Parathyroid adenoma (tissue), 2 donors: ENCODE results near the gene REPS2.

Experiments
- H2AFZ ChIP-seq: fragments of 300-600 bp; sonication (generic); one replicate; pipeline ENCODE4 v1.7.0; 2017; ENCODE audit warnings: antibody characterized with exemption, mild to moderate bottlenecking
- H3K27ac ChIP-seq: fragments of 300-600 bp; sonication (generic); one replicate; pipeline ENCODE4 v1.7.0; 2017
- H3K27me3 ChIP-seq: fragments of 300-600 bp; sonication (generic); one replicate; pipeline ENCODE4 v1.7.0; 2017; ENCODE audit warnings: low read length; ENCODE audit not compliant: control insufficient read depth, insufficient read depth
- H3K36me3 ChIP-seq: fragments of 300-600 bp; sonication (generic); one replicate; pipeline ENCODE4 v1.7.0; 2017; ENCODE audit warnings: low read length; ENCODE audit not compliant: control insufficient read depth, insufficient read depth
- H3K4me1 ChIP-seq: fragments of 300-600 bp; sonication (generic); one replicate; pipeline ENCODE4 v1.7.0; 2017; ENCODE audit warnings: control low read depth
- H3K4me2 ChIP-seq: fragments of 300-600 bp; sonication (generic); one replicate; pipeline ENCODE4 v1.7.0; 2017; ENCODE audit warnings: low read length
- H3K4me3 ChIP-seq: fragments of 300-600 bp; sonication (generic); one replicate; pipeline ENCODE4 v1.7.0; 2017; ENCODE audit warnings: low read depth, low read length
- H3K79me2 ChIP-seq: fragments of 300-600 bp; sonication (generic); one replicate; pipeline ENCODE4 v1.7.0; 2017; ENCODE audit warnings: control low read depth
- H3K9ac ChIP-seq: fragments of 300-600 bp; sonication (generic); one replicate; pipeline ENCODE4 v1.7.0; 2017; ENCODE audit warnings: mild to moderate bottlenecking
- H3K9me3 ChIP-seq: fragments of 300-600 bp; sonication (generic); one replicate; pipeline ENCODE4 v1.7.0; 2017; ENCODE audit warnings: low read length; ENCODE audit not compliant: control insufficient read depth
- CTCF ChIP-seq: fragments of 300-600 bp; sonication (generic); IDR thresholded peaks from one replicate; pipeline ENCODE4 v1.7.0; 2017; ENCODE audit warnings: antibody characterized with exemption, mild to moderate bottlenecking
- donor health status: primary hyperparathyroidism.

Gene REPS2

GRCh38 chrX:16977771-16978170 lies 31.3 kb downstream of the REPS2 start:
- Histone ChIP-seq H3K79me2 (no peaks in the 10 kb centered on the region), H3K36me3 (no peaks in the 10 kb centered on the region), H2AFZ (no peak overlapping the region), H3K4me2 (no peak overlapping the region), H3K4me1 (no peaks in the 10 kb centered on the region), H3K27me3 (no peaks in the 10 kb centered on the region), H3K27ac (no peak overlapping the region), H3K4me3 (no peak overlapping the region), H3K9me3 (no peaks in the 10 kb centered on the region), H3K9ac (no peak overlapping the region)
- TF ChIP-seq CTCF, result no peak

GRCh38 chrX:16978193-16978984 lies 31.9 kb downstream of the REPS2 start:
- no peak overlapping the region for H2AFZ ChIP-seq
- H3K9me3 ChIP-seq, result no peaks in the 10 kb centered on the region
- H3K36me3 ChIP-seq, result no peaks in the 10 kb centered on the region
- no peaks in the 10 kb centered on the region for H3K27me3 ChIP-seq
- no peaks in the 10 kb centered on the region for H3K79me2 ChIP-seq
- H3K27ac ChIP-seq, result no peak overlapping the region
- TF ChIP-seq CTCF, result no peak
- H3K4me2 ChIP-seq, result no peak overlapping the region
- no peak overlapping the region for H3K9ac ChIP-seq
- no peak overlapping the region for H3K4me3 ChIP-seq
- H3K4me1 ChIP-seq, result no peaks in the 10 kb centered on the region

- H3K79me2 ChIP-seq, result no peaks in the 10 kb centered on the region
- no peaks in the 10 kb centered on the region for H3K9me3 ChIP-seq
- H3K4me1 ChIP-seq, result no peaks in the 10 kb centered on the region
- H3K36me3 ChIP-seq, result no peaks in the 10 kb centered on the region
- H3K9ac ChIP-seq, result no peak overlapping the region
- no peak overlapping the region for H3K27ac ChIP-seq
- no peak overlapping the region for H3K4me2 ChIP-seq
- no peak for TF ChIP-seq CTCF
- H3K4me3 ChIP-seq, result no peak overlapping the region
- H2AFZ ChIP-seq, result no peak overlapping the region
- H3K27me3 ChIP-seq, result no peaks in the 10 kb centered on the region
Measured at GRCh38 chrX:16979226-16979625, 32.8 kb downstream of the REPS2 start.

- H2AFZ ChIP-seq, result no peak overlapping the region
- H3K4me3 ChIP-seq, result no peak overlapping the region
- H3K4me1 ChIP-seq, result no peaks in the 10 kb centered on the region
- no peak overlapping the region for H3K4me2 ChIP-seq
- H3K9ac ChIP-seq, result no peak overlapping the region
- no peaks in the 10 kb centered on the region for H3K79me2 ChIP-seq
- no peaks in the 10 kb centered on the region for H3K9me3 ChIP-seq
- no peak overlapping the region for H3K27ac ChIP-seq
- TF ChIP-seq CTCF, result no peak
- H3K36me3 ChIP-seq, result no peaks in the 10 kb centered on the region
- no peaks in the 10 kb centered on the region for H3K27me3 ChIP-seq
Measured at GRCh38 chrX:16981209-16981608, 34.8 kb downstream of the REPS2 start.

- H3K9ac ChIP-seq, result no peak overlapping the region
- TF ChIP-seq CTCF, result no peak
- no peaks in the 10 kb centered on the region for H3K79me2 ChIP-seq
- no peaks in the 10 kb centered on the region for H3K36me3 ChIP-seq
- no peaks in the 10 kb centered on the region for H3K27me3 ChIP-seq
- no peak overlapping the region for H2AFZ ChIP-seq
- H3K4me3 ChIP-seq, result no peak overlapping the region
- H3K4me2 ChIP-seq, result no peak overlapping the region
- no peaks in the 10 kb centered on the region for H3K9me3 ChIP-seq
- no peak overlapping the region for H3K27ac ChIP-seq
- H3K4me1 ChIP-seq, result no peaks in the 10 kb centered on the region
Measured at GRCh38 chrX:16981980-16982379, 35.5 kb downstream of the REPS2 start.
